Parathyroid adenoma (tissue), 2 donors: ENCODE data around the gene MAGEB17.

Experiments
- H2AFZ ChIP-seq: fragments of 300-600 bp; sonication (generic); one replicate; pipeline ENCODE4 v1.7.0; 2017; ENCODE audit warnings: antibody characterized with exemption, mild to moderate bottlenecking
- H3K27ac ChIP-seq: fragments of 300-600 bp; sonication (generic); one replicate; pipeline ENCODE4 v1.7.0; 2017
- H3K27me3 ChIP-seq: fragments of 300-600 bp; sonication (generic); one replicate; pipeline ENCODE4 v1.7.0; 2017; ENCODE audit warnings: low read length; ENCODE audit not compliant: control insufficient read depth, insufficient read depth
- H3K36me3 ChIP-seq: fragments of 300-600 bp; sonication (generic); one replicate; pipeline ENCODE4 v1.7.0; 2017; ENCODE audit warnings: low read length; ENCODE audit not compliant: control insufficient read depth, insufficient read depth
- H3K4me1 ChIP-seq: fragments of 300-600 bp; sonication (generic); one replicate; pipeline ENCODE4 v1.7.0; 2017; ENCODE audit warnings: control low read depth
- H3K4me2 ChIP-seq: fragments of 300-600 bp; sonication (generic); one replicate; pipeline ENCODE4 v1.7.0; 2017; ENCODE audit warnings: low read length
- H3K4me3 ChIP-seq: fragments of 300-600 bp; sonication (generic); one replicate; pipeline ENCODE4 v1.7.0; 2017; ENCODE audit warnings: low read depth, low read length
- H3K79me2 ChIP-seq: fragments of 300-600 bp; sonication (generic); one replicate; pipeline ENCODE4 v1.7.0; 2017; ENCODE audit warnings: control low read depth
- H3K9ac ChIP-seq: fragments of 300-600 bp; sonication (generic); one replicate; pipeline ENCODE4 v1.7.0; 2017; ENCODE audit warnings: mild to moderate bottlenecking
- H3K9me3 ChIP-seq: fragments of 300-600 bp; sonication (generic); one replicate; pipeline ENCODE4 v1.7.0; 2017; ENCODE audit warnings: low read length; ENCODE audit not compliant: control insufficient read depth
- TF ChIP-seq, protein P1 (sequence below): fragments of 300-600 bp; sonication (generic); IDR thresholded peaks from one replicate; pipeline ENCODE4 v1.7.0; 2017; ENCODE audit warnings: antibody characterized with exemption, mild to moderate bottlenecking
- donor health status: primary hyperparathyroidism.

Gene MAGEB17

DNA sequence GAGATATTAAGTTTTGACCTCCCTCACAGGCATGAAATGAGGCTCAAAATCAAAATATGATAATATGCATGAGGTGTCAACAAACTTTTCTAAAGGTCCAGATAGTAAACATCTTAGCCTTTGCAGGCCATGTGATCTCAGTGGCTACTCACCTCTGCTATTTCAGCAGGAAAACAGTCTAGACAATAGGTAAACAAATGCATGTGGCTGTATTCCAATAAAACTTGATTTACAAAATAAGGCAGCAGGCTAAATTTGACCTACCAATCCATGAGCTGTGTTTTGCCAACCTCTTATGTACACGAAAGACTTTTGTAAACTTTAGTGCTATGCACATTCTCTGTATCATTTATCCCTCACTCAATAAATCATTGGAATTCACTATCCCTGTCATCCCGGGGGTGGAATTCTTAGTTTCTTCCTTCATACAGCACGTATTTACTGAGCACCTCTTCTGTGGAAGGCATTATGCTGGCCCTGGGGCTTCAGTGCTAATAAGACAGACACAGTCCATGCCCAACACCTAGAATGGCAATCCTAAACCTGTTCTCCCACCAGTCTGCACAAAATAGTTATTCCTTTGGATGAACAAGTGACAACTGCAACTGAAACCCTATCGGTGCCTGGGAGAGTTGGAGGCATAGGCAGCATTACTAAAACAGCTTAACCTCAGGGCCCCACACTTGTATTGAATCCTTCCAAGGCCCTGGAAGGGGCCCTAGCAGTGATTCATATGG, 19.9 kb downstream of the MAGEB17 start:
- no peak overlapping the region for H2AFZ ChIP-seq
- H3K4me3 ChIP-seq, result no peak overlapping the region
- no peak overlapping the region for H3K27ac ChIP-seq
- TF ChIP-seq, protein P1, sequence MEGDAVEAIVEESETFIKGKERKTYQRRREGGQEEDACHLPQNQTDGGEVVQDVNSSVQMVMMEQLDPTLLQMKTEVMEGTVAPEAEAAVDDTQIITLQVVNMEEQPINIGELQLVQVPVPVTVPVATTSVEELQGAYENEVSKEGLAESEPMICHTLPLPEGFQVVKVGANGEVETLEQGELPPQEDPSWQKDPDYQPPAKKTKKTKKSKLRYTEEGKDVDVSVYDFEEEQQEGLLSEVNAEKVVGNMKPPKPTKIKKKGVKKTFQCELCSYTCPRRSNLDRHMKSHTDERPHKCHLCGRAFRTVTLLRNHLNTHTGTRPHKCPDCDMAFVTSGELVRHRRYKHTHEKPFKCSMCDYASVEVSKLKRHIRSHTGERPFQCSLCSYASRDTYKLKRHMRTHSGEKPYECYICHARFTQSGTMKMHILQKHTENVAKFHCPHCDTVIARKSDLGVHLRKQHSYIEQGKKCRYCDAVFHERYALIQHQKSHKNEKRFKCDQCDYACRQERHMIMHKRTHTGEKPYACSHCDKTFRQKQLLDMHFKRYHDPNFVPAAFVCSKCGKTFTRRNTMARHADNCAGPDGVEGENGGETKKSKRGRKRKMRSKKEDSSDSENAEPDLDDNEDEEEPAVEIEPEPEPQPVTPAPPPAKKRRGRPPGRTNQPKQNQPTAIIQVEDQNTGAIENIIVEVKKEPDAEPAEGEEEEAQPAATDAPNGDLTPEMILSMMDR, result no peak
- no peak overlapping the region for H3K9ac ChIP-seq
- no peaks in the 10 kb centered on the region for H3K4me1 ChIP-seq
- no peaks in the 10 kb centered on the region for H3K79me2 ChIP-seq
- H3K9me3 ChIP-seq, result no peaks in the 10 kb centered on the region
- H3K36me3 ChIP-seq, result no peaks in the 10 kb centered on the region
- H3K27me3 ChIP-seq, result no peaks in the 10 kb centered on the region
- no peak overlapping the region for H3K4me2 ChIP-seq

DNA sequence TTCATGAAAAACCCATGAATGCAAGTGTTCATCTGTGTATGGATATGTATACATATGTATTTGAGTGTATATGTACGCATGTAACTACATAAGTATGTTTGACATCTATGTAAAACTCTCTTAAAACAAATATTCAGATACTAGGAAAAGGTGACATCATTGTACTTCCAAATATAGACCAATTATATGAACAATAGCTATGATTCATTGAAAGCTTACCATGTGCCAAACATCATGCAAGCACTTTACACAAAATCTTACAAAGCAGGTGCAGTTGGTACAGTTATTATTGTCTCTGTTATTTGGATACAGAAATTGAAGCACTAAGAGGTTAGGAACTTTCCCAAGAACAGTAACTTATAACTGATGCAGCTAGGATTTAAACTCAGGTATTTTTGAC, 21.4 kb downstream of the MAGEB17 start:
- no peaks in the 10 kb centered on the region for H3K36me3 ChIP-seq
- H3K79me2 ChIP-seq, result no peaks in the 10 kb centered on the region
- H2AFZ ChIP-seq, result no peak overlapping the region
- H3K27me3 ChIP-seq, result no peaks in the 10 kb centered on the region
- H3K4me3 ChIP-seq, result no peak overlapping the region
- no peaks in the 10 kb centered on the region for H3K4me1 ChIP-seq
- TF ChIP-seq, protein P1, result no peak
- H3K9me3 ChIP-seq, result no peaks in the 10 kb centered on the region
- H3K4me2 ChIP-seq, result no peak overlapping the region
- H3K27ac ChIP-seq, result no peak overlapping the region
- no peak overlapping the region for H3K9ac ChIP-seq

DNA sequence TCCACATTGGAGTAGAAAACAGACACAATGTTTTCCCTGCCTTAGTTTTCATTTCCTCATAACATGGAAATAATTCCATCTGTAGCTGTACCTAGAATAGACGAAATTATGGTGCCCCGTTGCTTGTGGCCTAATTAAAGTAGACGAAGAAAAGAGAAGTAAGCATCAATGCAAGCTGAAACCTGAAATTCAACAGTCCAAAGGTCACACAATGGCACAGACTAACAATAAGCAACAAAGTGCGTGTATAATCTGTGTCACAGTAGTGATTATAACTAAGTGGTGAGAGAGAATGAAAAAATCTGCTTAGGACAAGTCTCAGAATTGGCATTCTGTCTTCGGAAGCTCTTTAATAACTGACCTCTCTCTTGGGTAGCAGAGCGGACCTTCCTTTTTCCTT, 24.3 kb downstream of the MAGEB17 start:
- Histone ChIP-seq H3K79me2 (no peaks in the 10 kb centered on the region), H2AFZ (no peak overlapping the region), H3K27ac (no peak overlapping the region), H3K4me1 (no peaks in the 10 kb centered on the region), H3K27me3 (no peaks in the 10 kb centered on the region), H3K4me2 (no peak overlapping the region), H3K36me3 (no peaks in the 10 kb centered on the region), H3K4me3 (no peak overlapping the region), H3K9me3 (no peaks in the 10 kb centered on the region), H3K9ac (no peak overlapping the region)
- TF ChIP-seq, protein P1, result no peak

DNA sequence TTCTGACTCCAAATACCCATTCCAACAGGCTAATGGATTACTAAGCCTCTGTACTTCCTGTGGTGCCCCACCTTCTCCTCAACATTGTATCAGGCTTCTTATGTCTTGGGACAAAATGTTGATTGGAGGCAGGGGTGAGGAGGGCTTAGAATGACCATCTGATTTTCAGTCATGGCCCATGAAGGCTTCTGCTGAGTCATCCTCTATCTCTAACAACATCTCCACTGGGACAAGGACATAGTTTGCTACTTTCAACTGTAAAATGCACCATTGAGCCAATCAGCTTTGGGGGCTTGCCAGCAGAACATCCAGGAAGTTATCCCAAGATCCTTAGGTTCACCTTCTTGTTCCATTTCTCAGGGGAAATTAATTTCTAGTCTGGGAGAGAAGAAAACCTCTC, 29.5 kb downstream of the MAGEB17 start:
- H3K9me3 ChIP-seq, result no peaks in the 10 kb centered on the region
- H3K36me3 ChIP-seq, result no peaks in the 10 kb centered on the region
- no peaks in the 10 kb centered on the region for H3K27me3 ChIP-seq
- no peak overlapping the region for H3K9ac ChIP-seq
- H3K27ac ChIP-seq, result no peak overlapping the region
- no peaks in the 10 kb centered on the region for H3K79me2 ChIP-seq
- no peaks in the 10 kb centered on the region for H3K4me1 ChIP-seq
- H3K4me3 ChIP-seq, result no peak overlapping the region
- H2AFZ ChIP-seq, result no peak overlapping the region
- TF ChIP-seq, protein P1, result no peak
- H3K4me2 ChIP-seq, result no peak overlapping the region

DNA sequence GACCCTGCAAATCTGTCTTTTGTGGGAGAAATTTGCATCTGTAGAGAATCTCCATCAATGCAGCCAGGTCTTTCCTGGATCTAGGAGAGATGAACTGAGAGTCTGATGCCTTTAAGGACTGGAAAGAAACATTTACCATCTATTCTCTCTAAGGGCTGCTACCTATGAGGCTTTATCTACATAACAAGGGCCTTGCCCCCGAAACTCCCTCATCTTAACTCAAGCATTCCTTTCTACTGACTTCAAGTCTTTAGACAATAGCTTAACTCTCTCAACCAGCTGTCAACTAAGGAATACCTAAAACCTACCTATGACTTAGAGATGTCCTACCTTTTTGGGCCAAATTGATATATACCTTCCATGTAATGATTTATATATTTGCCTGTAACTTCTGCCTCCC, 32.1 kb downstream of the MAGEB17 start:
- no peak overlapping the region for H3K4me2 ChIP-seq
- TF ChIP-seq, protein P1, result no peak
- no peak overlapping the region for H3K9ac ChIP-seq
- no peaks in the 10 kb centered on the region for H3K79me2 ChIP-seq
- no peaks in the 10 kb centered on the region for H3K27me3 ChIP-seq
- H3K36me3 ChIP-seq, result no peaks in the 10 kb centered on the region
- no peak overlapping the region for H3K4me3 ChIP-seq
- H3K9me3 ChIP-seq, result no peaks in the 10 kb centered on the region
- H3K4me1 ChIP-seq, result no peaks in the 10 kb centered on the region
- no peak overlapping the region for H2AFZ ChIP-seq
- H3K27ac ChIP-seq, result no peak overlapping the region
